Mucosa of rectum (tissue), 2 donors: ENCODE results near the gene SPPL2A.
"Not testable (repeated sequence)": the region's sequence is repeated elsewhere in the genome, so short reads cannot be mapped to it uniquely, and the experiment has no call there.

Source experiments
- H3K27ac ChIP-seq, 2 donors: one replicate each; pipeline ENCODE4 v1.7.0; 2013; ENCODE audit warnings: inconsistent platforms in 2 of 2, low read depth in 2 of 2, low read length in 2 of 2
- H3K27me3 ChIP-seq, 2 donors: one replicate each; pipeline ENCODE4 v1.7.0; 2013; ENCODE audit warnings: low read length in 2 of 2; ENCODE audit not compliant: control insufficient read depth in 2 of 2, insufficient read depth in 2 of 2
- H3K36me3 ChIP-seq, 2 donors: one replicate each; pipeline ENCODE4 v1.7.0; 2013; ENCODE audit warnings: low read length in 2 of 2; ENCODE audit not compliant: control insufficient read depth in 2 of 2, insufficient read depth in 2 of 2
- H3K4me1 ChIP-seq, 2 donors: one replicate each; pipeline ENCODE4 v1.7.0; 2013; ENCODE audit warnings: low read length in 2 of 2, mild to moderate bottlenecking in 1 of 2; ENCODE audit not compliant: control insufficient read depth in 2 of 2, insufficient read depth in 2 of 2
- H3K4me3 ChIP-seq, 2 donors: one replicate each; pipeline ENCODE4 v1.7.0; 2013; ENCODE audit warnings: low read length in 2 of 2
- H3K9ac ChIP-seq, 2 donors: one replicate each; pipeline ENCODE4 v1.7.0; 2013; ENCODE audit warnings: low read length in 2 of 2, low read depth in 1 of 2, mild to moderate bottlenecking in 1 of 2
- H3K9me3 ChIP-seq, 2 donors: one replicate each; pipeline ENCODE4 v1.7.0; 2013; ENCODE audit warnings: low read length in 2 of 2; ENCODE audit not compliant: control insufficient read depth in 2 of 2
- donor health status: healthy.
- donor health status: Normal muscosa, but diverticular disease.

The SPPL2A gene

GRCh38 chr15:50698101-50698500 is 67.4 kb downstream of the SPPL2A start:
- Histone ChIP-seq H3K9ac (no peak overlapping the region), H3K36me3 (no peaks in the 10 kb centered on the region), H3K9me3 (no peaks in the 10 kb centered on the region), H3K4me1 (no peaks in the 10 kb centered on the region), H3K27ac (no peak overlapping the region), H3K27me3 (no peaks in the 10 kb centered on the region), H3K4me3 (no peak overlapping the region)

- no peak overlapping the region for H3K9ac ChIP-seq
- H3K9me3 ChIP-seq = no peaks in the 10 kb centered on the region
- H3K27me3 ChIP-seq = no peaks in the 10 kb centered on the region
- H3K27ac ChIP-seq = no peak overlapping the region
- H3K36me3 ChIP-seq = no peaks in the 10 kb centered on the region
- H3K4me3 ChIP-seq = no peak overlapping the region
- no peaks in the 10 kb centered on the region for H3K4me1 ChIP-seq
These were observed 68.3 kb downstream of the SPPL2A start for GRCh38 chr15:50697109-50697797.

DNA sequence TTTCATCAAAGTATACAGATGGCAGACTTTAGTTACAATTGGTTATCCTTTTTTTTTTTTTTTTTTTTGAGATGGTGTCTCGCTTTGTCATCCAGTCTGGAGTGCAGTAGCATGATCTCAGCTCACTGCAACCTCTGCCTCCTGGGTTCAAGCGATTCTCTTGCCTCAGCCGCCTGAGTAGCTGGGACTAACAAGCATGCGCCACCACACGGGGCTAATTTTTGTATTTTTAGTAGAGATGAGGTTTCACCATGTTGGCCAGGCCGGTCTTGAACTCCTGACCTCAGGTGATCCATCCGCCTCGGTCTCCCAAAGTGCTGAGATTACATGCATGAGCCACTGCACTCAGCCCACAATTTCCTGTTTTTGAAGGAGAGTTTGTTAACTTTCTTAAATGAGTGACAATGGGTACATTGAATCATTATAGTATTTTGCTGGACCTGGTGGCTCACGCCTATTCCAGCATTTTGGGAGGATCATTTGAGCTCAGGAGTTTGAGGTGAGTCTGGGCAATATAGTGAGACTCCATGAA is 70.8 kb downstream of the SPPL2A start:
- not testable (repeated sequence) for H3K4me3 ChIP-seq, H3K4me1 ChIP-seq, H3K36me3 ChIP-seq, H3K27ac ChIP-seq, H3K9ac ChIP-seq, H3K27me3 ChIP-seq, H3K9me3 ChIP-seq

- Histone ChIP-seq H3K4me3 (peak overlapping the region; percentile 90 to 95), H3K36me3 (peaks cover 0 to 3% of the 10 kb centered on the region in 2 donors), H3K27ac (peak overlapping the region; percentile 87 to 97), H3K27me3 (no peaks in the 10 kb centered on the region), H3K9me3 (no peaks in the 10 kb centered on the region), H3K4me1 (peaks cover 7 to 14% of the 10 kb centered on the region in 2 donors), H3K9ac (peak overlapping the region; percentile 78 to 93)
These were observed 78.1 kb downstream of the SPPL2A start for GRCh38 chr15:50687302-50687902.

DNA sequence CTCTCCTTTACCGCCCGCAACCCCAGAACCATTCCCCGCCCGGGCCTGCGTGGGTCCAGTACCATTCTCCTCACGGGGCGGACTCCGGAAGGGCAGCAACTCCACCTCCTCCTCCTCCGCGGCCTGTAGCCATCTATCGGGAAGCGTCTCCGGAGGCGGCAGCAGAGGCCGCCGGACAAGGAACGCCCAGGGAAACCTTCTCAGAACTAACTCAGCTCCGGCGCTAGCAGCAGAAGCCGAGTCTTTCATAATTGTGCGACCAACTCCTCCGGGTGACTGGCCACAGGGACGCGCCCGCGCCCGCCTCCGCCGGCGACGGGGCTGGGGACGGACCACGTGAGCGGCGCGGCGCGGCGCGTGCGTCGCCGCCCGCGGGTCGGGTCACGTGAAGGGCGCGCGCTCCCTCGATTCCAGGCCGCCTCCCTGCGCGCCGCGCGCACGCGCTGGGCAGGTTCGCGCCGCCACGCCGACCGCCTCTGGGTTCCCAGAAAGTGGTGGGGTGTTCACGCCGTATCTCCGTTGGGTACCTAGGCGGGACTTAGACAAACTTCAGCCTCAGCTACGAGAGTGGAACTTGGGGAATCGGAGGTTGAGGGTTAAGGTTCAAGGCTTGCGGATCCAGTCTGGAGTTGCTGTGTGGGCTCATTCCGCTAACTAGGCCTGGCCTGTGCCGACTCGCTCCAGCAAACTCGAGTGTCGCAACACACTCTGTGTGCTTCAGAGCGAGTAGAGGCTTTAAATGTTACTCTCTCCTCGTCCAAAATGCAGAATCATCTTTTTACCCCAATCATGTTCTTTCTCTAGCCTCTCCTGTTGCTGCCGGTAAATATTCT is 78.8 kb downstream of the SPPL2A start, which contains the start of gene TRPM7:
TSS of gene TRPM7 (minus strand) at position 329 of the 833 bp plus-strand sequence. CDS start at position 65, 264 bp downstream.
- Histone ChIP-seq H3K9me3 (no peaks in the 10 kb centered on the region), H3K27me3 (no peaks in the 10 kb centered on the region), H3K4me3 (peak within 1 kb of the TSS; percentile 90 to 95), H3K4me1 (peaks cover 7 to 14% of the 10 kb centered on the region in 2 donors), H3K9ac (peak within 1 kb of the TSS; percentile 78 to 93), H3K36me3 (peaks cover 0 to 3% of the 10 kb centered on the region in 2 donors), H3K27ac (peak within 1 kb of the TSS; percentile 87 to 97)

- no peaks in the 10 kb centered on the region for H3K9me3 ChIP-seq
- peak overlapping the region; percentile 90 to 95 for H3K4me3 ChIP-seq
- H3K27me3 ChIP-seq = no peaks in the 10 kb centered on the region
- H3K4me1 ChIP-seq = peaks cover 7 to 14% of the 10 kb centered on the region in 2 donors
- H3K9ac ChIP-seq = peak overlapping the region; percentile 78 to 93
- peak overlapping the region; percentile 87 to 97 for H3K27ac ChIP-seq
- H3K36me3 ChIP-seq = peaks cover 0 to 3% of the 10 kb centered on the region in 2 donors
These were observed 79.5 kb downstream of the SPPL2A start for GRCh38 chr15:50685976-50686468.

GRCh38 chr15:50685191-50685975 is 80.1 kb downstream of the SPPL2A start:
- Histone ChIP-seq H3K27me3 (no peaks in the 10 kb centered on the region), H3K36me3 (peaks cover 0 to 3% of the 10 kb centered on the region in 2 donors), H3K9me3 (no peaks in the 10 kb centered on the region), H3K4me3 (peak overlapping the region; percentile 90 to 95), H3K9ac (peak overlapping the region; percentile 78 to 93), H3K27ac (peak overlapping the region; percentile 87 to 97), H3K4me1 (peaks cover 7 to 14% of the 10 kb centered on the region in 2 donors)

DNA sequence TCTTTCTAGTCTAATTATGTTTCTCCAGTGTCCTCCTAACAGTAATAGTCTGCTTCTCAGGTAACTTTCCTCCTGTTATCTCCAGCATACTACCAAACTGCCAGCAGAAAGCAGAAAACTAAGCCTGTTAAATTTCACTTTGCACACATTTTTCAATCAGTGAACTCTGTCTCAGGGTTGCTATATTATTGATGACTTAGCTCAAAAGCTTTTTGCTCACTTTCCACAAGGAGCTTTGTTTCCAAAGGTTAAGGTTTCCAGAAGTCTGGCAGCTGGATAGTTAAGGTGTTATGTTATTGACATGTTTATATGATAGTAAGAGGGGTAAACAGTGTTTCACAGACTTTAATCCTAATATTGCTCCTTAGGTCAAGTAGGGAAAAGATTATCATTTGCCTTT is 84.0 kb downstream of the SPPL2A start:
- H3K36me3 ChIP-seq = peaks cover 0 to 3% of the 10 kb centered on the region in 2 donors
- H3K27ac ChIP-seq = no peak overlapping the region
- H3K9ac ChIP-seq = no peak overlapping the region
- no peaks in the 10 kb centered on the region for H3K9me3 ChIP-seq
- no peak overlapping the region for H3K4me3 ChIP-seq
- no peaks in the 10 kb centered on the region for H3K27me3 ChIP-seq
- peaks cover 0 to 7% of the 10 kb centered on the region in 2 donors for H3K4me1 ChIP-seq

GRCh38 chr15:50676799-50677483 is 88.6 kb downstream of the SPPL2A start:
- Histone ChIP-seq H3K4me3 (no peak overlapping the region), H3K27me3 (no peaks in the 10 kb centered on the region), H3K9me3 (no peaks in the 10 kb centered on the region), H3K36me3 (peaks cover 0 to 5% of the 10 kb centered on the region in 2 donors), H3K4me1 (no peaks in the 10 kb centered on the region), H3K27ac (no peak overlapping the region), H3K9ac (no peak overlapping the region)
